Type B pancreatic cell (in vitro differentiated cells): ENCODE results near the gene ATXN10. TPM values are rescaled to one million over a fixed set of nuclear protein-coding genes. Genes with fewer than 3 reads are reported as not detected.

ENCODE experiments used
- DNase-seq: peaks from one replicate; pipeline ENCODE4 v3.0.0; 2021; ENCODE audit warnings: mixed read lengths; ENCODE audit not compliant: unreplicated experiment; ENCODE audit errors: extremely low spot score
- H3K27ac Mint-ChIP-seq: 2 replicates; pipeline ENCODE4 v1.8.0; 2021; ENCODE audit warnings: mild to moderate bottlenecking, mixed read lengths
- H3K27me3 Mint-ChIP-seq: 2 replicates; pipeline ENCODE4 v1.8.0; 2021; ENCODE audit warnings: mixed read lengths
- H3K36me3 Mint-ChIP-seq: 2 replicates; pipeline ENCODE4 v1.8.0; 2021; ENCODE audit warnings: mixed read lengths
- H3K4me1 Mint-ChIP-seq: one replicate; pipeline ENCODE4 v1.8.0; 2021; ENCODE audit warnings: mixed read lengths; ENCODE audit not compliant: unreplicated experiment
- H3K4me3 Mint-ChIP-seq: 2 replicates; pipeline ENCODE4 v1.8.0; 2021; ENCODE audit warnings: mild to moderate bottlenecking, mixed read lengths
- H3K9me3 Mint-ChIP-seq: 2 replicates; pipeline ENCODE4 v1.8.0; 2021; ENCODE audit warnings: mixed read lengths
- total RNA-seq: library from RNA; stranded (reverse); gene quantifications from 2 replicates; pipeline ENCODE4 v1.2.1, GENCODE V29; 2021; ENCODE audit warnings: low replicate concordance
- TF ChIP-seq, protein P1 (sequence below): fragments of 200-600 bp; sonication (generic); conservative IDR thresholded peaks from 2 replicates; pipeline ENCODE4 v1.5.0; 2021; ENCODE audit warnings: antibody characterized with exemption, mild to moderate bottlenecking

The ATXN10 gene
- total RNA-seq, 1 donor from 2014 or later = 182 TPM

DNA sequence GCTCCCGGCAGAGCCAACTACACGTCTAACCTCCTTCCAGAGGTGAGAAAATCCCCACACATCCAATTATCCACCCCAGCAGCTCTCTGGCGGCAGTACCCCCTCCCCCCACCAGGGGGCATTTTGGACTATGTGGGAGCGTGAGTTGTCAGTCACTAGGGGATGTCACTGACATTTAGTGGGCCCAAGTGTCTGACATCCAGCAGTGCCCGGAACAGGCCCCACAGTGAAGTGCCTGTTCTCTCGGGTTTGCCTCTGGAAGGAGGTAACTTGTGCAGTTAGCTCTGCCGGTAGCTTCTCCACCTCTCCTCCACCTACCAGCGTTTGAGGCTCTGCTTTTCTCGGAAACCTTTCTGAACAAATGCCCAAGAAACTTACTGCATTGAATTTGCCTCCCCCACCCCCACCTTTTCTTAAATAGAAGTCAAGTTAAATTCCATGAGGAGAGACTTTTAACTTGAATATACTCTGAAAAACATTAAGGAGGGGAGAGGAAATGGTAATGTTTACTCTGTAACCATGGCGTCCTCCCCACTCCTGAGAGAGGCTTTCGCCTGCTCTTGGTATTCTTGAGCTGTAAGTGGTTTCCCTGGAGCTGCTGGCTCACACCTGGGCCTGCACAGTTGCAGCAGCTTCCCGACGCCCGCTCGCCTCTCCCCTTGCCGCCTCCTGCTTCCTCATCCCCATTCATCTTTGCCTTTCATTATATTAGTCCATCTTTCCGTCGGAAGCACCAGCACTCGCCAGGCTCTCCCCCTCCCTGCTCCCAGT is 192.5 kb downstream of the ATXN10 start:
- Mint-ChIP-seq H3K27ac (peak overlapping the region; percentile 68), H3K9me3 (no peaks in the 10 kb centered on the region), H3K27me3 (peaks cover 34% of the 10 kb centered on the region), H3K36me3 (peaks cover 4% of the 10 kb centered on the region), H3K4me1 (peaks cover 24% of the 10 kb centered on the region), H3K4me3 (peak overlapping the region; percentile 69)
- DNase-seq = no peak
- TF ChIP-seq, protein P1, sequence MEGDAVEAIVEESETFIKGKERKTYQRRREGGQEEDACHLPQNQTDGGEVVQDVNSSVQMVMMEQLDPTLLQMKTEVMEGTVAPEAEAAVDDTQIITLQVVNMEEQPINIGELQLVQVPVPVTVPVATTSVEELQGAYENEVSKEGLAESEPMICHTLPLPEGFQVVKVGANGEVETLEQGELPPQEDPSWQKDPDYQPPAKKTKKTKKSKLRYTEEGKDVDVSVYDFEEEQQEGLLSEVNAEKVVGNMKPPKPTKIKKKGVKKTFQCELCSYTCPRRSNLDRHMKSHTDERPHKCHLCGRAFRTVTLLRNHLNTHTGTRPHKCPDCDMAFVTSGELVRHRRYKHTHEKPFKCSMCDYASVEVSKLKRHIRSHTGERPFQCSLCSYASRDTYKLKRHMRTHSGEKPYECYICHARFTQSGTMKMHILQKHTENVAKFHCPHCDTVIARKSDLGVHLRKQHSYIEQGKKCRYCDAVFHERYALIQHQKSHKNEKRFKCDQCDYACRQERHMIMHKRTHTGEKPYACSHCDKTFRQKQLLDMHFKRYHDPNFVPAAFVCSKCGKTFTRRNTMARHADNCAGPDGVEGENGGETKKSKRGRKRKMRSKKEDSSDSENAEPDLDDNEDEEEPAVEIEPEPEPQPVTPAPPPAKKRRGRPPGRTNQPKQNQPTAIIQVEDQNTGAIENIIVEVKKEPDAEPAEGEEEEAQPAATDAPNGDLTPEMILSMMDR = peak; percentile 97

DNA sequence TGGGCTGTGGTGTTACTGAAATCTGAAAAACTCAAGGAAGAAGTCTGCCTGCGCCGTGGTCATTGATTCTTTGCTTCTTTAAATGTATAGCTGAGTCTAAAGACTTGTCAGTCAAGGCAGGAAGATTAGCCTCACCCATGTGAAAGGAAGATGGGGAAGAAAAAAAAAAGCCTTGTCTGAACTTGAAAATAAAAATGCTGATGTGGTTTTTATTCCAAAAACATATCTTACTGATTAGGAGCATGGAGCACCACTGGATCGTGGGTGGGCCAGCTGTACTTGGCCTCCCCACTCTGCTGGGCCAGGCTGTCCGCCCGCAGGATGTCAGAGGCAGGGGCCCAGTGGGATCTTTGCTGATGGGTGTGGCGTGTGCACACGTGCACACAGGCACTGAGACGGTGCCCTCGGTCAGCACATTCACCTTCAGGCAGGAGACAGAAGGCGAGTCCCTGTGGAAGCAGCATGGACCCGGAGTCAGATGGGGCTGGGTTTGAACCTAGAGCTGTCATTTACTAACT is 193.4 kb downstream of the ATXN10 start:
- TF ChIP-seq, protein P1 = no peak
- peaks cover 4% of the 10 kb centered on the region for H3K36me3 Mint-ChIP-seq
- peak overlapping the region; percentile 42 for H3K27ac Mint-ChIP-seq
- DNase-seq = no peak
- peaks cover 24% of the 10 kb centered on the region for H3K4me1 Mint-ChIP-seq
- H3K27me3 Mint-ChIP-seq = peaks cover 42% of the 10 kb centered on the region
- H3K4me3 Mint-ChIP-seq = peak overlapping the region; percentile 51
- H3K9me3 Mint-ChIP-seq = no peaks in the 10 kb centered on the region

DNA sequence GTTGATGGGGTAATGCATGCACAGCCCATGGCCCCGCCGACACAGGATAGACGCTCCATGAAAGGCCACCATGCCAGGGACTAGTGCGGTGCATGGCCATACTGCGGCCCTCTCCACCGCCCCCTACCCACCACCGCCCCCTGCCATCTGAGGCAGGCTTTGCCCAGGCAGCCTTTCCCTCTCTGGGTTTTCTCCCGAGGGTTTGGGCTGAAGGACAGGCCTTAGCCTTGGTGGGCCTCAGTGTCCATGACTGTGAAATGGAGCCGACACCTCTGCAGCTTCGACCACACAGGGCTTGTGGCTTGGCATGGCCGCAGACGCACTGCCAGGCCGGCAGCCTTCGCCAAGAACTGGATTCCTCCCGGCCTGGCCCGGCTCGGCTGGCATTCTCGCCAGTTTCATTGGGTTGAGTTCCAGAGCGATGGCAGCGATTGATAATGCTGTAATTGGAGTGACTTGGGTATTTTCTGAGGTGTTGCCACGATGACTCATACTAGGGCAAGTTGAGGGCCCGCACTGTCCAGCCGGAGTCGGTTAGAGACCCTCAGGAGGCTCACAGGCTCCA is 194.0 kb downstream of the ATXN10 start:
- peak overlapping the region; percentile 7 for H3K4me3 Mint-ChIP-seq
- H3K27me3 Mint-ChIP-seq = peaks cover 48% of the 10 kb centered on the region
- H3K4me1 Mint-ChIP-seq = peaks cover 24% of the 10 kb centered on the region

DNA sequence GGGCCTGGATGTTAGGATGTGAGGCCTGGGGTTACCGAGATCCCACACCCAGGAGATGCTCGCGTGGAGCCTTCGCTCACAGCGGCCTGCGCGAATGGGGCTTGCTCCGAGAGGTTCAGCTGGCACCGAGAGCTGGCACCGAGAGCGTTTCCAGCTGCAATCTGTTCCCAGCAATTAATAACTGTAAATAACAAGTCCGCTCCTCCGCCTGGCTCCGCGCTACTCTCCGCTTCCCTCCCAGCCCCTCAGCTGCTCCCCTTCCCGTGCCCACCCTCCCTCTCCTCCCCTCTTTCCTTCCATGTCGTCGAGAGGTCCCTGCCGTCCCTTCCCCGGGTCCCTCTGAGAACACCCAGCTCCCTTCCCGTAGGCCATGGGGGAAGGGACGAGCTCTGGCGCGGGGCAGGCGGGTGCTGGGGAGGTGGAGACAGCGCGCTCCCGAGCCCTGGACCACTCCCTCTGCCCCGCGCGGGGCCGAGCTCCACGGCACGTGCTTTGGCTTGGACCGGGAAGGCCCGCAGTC is 194.6 kb downstream of the ATXN10 start:
- TF ChIP-seq, protein P1 = no peak
- Mint-ChIP-seq H3K9me3 (no peaks in the 10 kb centered on the region), H3K27ac (no peak overlapping the region), H3K27me3 (peaks cover 51% of the 10 kb centered on the region), H3K36me3 (peaks cover 4% of the 10 kb centered on the region), H3K4me3 (peak overlapping the region; percentile 7), H3K4me1 (peaks cover 24% of the 10 kb centered on the region)
- DNase-seq = no peak

More for the DNA sequence above, 194.0 kb downstream of the ATXN10 start:
- TF ChIP-seq, protein P1 = no peak
- Mint-ChIP-seq H3K9me3 (no peaks in the 10 kb centered on the region), H3K36me3 (peaks cover 4% of the 10 kb centered on the region), H3K27ac (no peak overlapping the region)
- no peak for DNase-seq

DNA sequence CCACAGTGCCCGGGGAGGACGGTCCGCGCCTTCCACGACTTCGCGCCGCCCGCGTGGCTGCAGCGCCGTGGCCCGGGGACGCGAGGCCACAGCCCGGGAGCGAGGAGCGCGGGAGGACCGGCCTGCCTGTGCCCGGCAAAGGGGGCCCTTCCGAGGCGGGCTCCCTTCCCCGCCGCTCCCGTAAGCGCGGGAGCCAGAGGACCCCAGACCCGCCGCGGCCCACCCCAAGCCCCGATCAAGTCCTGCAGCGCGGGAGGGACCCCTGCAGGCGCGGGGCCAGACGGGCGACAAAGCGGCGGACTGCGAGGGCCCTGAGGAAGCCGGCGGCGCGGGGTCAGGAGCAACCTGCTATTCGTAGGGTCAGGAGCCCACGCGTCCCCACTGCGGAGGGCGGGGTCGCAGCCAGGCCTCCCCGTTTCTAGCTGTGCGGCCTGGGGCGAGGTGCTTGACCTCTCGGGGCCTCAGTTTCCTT is 195.0 kb downstream of the ATXN10 start:
- no peak for DNase-seq
- Mint-ChIP-seq H3K36me3 (peaks cover 4% of the 10 kb centered on the region), H3K9me3 (no peaks in the 10 kb centered on the region), H3K27me3 (peaks cover 51% of the 10 kb centered on the region), H3K4me3 (no peak overlapping the region), H3K27ac (no peak overlapping the region), H3K4me1 (peaks cover 24% of the 10 kb centered on the region)
- TF ChIP-seq, protein P1 = no peak
